K562 (cell line): Measurements from ENCODE around the gene WASF3. TPM values are rescaled to one million over a fixed set of nuclear protein-coding genes. Genes with fewer than 3 reads are reported as not detected.

Experiments
- CTBP1 ChIP-seq: fragments of 450-650 bp; IDR thresholded peaks from 2 replicates; pipeline ENCODE4 v1.6.1; 2016; ENCODE audit warnings: borderline replicate concordance
- FOXP4 ChIP-seq: sonication (generic); formaldehyde crosslinking; IDR thresholded peaks from 2 replicates; pipeline ENCODE4 v1.8.0; 2022; ENCODE audit warnings: mild to moderate bottlenecking, missing genetic modification reagents, borderline replicate concordance
- TEAD1 ChIP-seq, 2 experiments: fragments of 450-650 bp in 1 of 2; sonication (generic) in 1 of 2; formaldehyde crosslinking; IDR thresholded peaks; 2 replicates each; pipeline versions ENCODE4 v1.4.0 to v1.8.0; 2020 to 2022; ENCODE audit warnings: mild to moderate bottlenecking in 2 of 2, missing genetic modification reagents in 1 of 2
- ZNF778 ChIP-seq: fragments of 450-650 bp; formaldehyde crosslinking; IDR thresholded peaks from 2 replicates; pipeline ENCODE4 v1.4.0; 2020; ENCODE audit warnings: mild to moderate bottlenecking, moderate library complexity
- polyA plus RNA-seq, 8 experiments: library from polyadenylated mRNA; depleted of rRNA in 4 of 8; stranded (reverse) in 5 of 8; unstranded in 3 of 8; fragments of >200 nt; fragmentation: Nextera tagmentation in 2 of 8; fragmentation: Illumina TruSeq in 1 of 8; extraction: Ambion mirVana in 2 of 8; extraction: Trizol in 1 of 8; gene quantifications; 2 replicates each; pipeline versions ENCODE4 v1.2.1 to v1.2.3, GENCODE V29; 2011 to 2014; ENCODE audit warnings: inconsistent platforms in 1 of 8, missing spikeins in 1 of 8
- total RNA-seq, 7 experiments: library from RNA; depleted of rRNA in 6 of 7; stranded (reverse); fragments of >200 nt in 6 of 7; fragmentation: Illumina TruSeq in 2 of 7; extraction: Trizol in 2 of 7; gene quantifications; 2 replicates each; pipeline versions ENCODE4 v1.2.1 to v1.2.3, GENCODE V29; 2011 to 2021; ENCODE audit warnings: low replicate concordance in 1 of 7
- TF ChIP-seq, protein P1 (sequence below): fragments of 450-650 bp; IDR thresholded peaks from 2 replicates; pipeline ENCODE4 v1.6.1; 2016; ENCODE audit warnings: mild to moderate bottlenecking, moderate library complexity
- TF ChIP-seq, protein P2 (sequence below): fragments of 450-650 bp; IDR thresholded peaks from 2 replicates; pipeline ENCODE4 v1.6.1; 2017; ENCODE audit warnings: antibody characterized with exemption, mild to moderate bottlenecking

Gene WASF3
- total and polyA plus RNA-seq, 9 of the 15 experiments (the other 6 are each of a cell fraction or from before 2014, with no cell fraction given), result 0.04 to 0.43 (median 0.11) TPM

- TF ChIP-seq, protein P1, sequence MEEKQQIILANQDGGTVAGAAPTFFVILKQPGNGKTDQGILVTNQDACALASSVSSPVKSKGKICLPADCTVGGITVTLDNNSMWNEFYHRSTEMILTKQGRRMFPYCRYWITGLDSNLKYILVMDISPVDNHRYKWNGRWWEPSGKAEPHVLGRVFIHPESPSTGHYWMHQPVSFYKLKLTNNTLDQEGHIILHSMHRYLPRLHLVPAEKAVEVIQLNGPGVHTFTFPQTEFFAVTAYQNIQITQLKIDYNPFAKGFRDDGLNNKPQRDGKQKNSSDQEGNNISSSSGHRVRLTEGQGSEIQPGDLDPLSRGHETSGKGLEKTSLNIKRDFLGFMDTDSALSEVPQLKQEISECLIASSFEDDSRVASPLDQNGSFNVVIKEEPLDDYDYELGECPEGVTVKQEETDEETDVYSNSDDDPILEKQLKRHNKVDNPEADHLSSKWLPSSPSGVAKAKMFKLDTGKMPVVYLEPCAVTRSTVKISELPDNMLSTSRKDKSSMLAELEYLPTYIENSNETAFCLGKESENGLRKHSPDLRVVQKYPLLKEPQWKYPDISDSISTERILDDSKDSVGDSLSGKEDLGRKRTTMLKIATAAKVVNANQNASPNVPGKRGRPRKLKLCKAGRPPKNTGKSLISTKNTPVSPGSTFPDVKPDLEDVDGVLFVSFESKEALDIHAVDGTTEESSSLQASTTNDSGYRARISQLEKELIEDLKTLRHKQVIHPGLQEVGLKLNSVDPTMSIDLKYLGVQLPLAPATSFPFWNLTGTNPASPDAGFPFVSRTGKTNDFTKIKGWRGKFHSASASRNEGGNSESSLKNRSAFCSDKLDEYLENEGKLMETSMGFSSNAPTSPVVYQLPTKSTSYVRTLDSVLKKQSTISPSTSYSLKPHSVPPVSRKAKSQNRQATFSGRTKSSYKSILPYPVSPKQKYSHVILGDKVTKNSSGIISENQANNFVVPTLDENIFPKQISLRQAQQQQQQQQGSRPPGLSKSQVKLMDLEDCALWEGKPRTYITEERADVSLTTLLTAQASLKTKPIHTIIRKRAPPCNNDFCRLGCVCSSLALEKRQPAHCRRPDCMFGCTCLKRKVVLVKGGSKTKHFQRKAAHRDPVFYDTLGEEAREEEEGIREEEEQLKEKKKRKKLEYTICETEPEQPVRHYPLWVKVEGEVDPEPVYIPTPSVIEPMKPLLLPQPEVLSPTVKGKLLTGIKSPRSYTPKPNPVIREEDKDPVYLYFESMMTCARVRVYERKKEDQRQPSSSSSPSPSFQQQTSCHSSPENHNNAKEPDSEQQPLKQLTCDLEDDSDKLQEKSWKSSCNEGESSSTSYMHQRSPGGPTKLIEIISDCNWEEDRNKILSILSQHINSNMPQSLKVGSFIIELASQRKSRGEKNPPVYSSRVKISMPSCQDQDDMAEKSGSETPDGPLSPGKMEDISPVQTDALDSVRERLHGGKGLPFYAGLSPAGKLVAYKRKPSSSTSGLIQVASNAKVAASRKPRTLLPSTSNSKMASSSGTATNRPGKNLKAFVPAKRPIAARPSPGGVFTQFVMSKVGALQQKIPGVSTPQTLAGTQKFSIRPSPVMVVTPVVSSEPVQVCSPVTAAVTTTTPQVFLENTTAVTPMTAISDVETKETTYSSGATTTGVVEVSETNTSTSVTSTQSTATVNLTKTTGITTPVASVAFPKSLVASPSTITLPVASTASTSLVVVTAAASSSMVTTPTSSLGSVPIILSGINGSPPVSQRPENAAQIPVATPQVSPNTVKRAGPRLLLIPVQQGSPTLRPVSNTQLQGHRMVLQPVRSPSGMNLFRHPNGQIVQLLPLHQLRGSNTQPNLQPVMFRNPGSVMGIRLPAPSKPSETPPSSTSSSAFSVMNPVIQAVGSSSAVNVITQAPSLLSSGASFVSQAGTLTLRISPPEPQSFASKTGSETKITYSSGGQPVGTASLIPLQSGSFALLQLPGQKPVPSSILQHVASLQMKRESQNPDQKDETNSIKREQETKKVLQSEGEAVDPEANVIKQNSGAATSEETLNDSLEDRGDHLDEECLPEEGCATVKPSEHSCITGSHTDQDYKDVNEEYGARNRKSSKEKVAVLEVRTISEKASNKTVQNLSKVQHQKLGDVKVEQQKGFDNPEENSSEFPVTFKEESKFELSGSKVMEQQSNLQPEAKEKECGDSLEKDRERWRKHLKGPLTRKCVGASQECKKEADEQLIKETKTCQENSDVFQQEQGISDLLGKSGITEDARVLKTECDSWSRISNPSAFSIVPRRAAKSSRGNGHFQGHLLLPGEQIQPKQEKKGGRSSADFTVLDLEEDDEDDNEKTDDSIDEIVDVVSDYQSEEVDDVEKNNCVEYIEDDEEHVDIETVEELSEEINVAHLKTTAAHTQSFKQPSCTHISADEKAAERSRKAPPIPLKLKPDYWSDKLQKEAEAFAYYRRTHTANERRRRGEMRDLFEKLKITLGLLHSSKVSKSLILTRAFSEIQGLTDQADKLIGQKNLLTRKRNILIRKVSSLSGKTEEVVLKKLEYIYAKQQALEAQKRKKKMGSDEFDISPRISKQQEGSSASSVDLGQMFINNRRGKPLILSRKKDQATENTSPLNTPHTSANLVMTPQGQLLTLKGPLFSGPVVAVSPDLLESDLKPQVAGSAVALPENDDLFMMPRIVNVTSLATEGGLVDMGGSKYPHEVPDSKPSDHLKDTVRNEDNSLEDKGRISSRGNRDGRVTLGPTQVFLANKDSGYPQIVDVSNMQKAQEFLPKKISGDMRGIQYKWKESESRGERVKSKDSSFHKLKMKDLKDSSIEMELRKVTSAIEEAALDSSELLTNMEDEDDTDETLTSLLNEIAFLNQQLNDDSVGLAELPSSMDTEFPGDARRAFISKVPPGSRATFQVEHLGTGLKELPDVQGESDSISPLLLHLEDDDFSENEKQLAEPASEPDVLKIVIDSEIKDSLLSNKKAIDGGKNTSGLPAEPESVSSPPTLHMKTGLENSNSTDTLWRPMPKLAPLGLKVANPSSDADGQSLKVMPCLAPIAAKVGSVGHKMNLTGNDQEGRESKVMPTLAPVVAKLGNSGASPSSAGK, result no peak
- TF ChIP-seq TEAD1 (CRISPR knock-in tag; IDR thresholded peaks at IDR 0.05), result no peak
- TF ChIP-seq CTBP1, result no peak
- TF ChIP-seq, protein P2, sequence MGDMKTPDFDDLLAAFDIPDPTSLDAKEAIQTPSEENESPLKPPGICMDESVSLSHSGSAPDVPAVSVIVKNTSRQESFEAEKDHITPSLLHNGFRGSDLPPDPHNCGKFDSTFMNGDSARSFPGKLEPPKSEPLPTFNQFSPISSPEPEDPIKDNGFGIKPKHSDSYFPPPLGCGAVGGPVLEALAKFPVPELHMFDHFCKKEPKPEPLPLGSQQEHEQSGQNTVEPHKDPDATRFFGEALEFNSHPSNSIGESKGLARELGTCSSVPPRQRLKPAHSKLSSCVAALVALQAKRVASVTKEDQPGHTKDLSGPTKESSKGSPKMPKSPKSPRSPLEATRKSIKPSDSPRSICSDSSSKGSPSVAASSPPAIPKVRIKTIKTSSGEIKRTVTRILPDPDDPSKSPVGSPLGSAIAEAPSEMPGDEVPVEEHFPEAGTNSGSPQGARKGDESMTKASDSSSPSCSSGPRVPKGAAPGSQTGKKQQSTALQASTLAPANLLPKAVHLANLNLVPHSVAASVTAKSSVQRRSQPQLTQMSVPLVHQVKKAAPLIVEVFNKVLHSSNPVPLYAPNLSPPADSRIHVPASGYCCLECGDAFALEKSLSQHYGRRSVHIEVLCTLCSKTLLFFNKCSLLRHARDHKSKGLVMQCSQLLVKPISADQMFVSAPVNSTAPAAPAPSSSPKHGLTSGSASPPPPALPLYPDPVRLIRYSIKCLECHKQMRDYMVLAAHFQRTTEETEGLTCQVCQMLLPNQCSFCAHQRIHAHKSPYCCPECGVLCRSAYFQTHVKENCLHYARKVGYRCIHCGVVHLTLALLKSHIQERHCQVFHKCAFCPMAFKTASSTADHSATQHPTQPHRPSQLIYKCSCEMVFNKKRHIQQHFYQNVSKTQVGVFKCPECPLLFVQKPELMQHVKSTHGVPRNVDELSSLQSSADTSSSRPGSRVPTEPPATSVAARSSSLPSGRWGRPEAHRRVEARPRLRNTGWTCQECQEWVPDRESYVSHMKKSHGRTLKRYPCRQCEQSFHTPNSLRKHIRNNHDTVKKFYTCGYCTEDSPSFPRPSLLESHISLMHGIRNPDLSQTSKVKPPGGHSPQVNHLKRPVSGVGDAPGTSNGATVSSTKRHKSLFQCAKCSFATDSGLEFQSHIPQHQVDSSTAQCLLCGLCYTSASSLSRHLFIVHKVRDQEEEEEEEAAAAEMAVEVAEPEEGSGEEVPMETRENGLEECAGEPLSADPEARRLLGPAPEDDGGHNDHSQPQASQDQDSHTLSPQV, result no peak
- TF ChIP-seq ZNF778 (CRISPR knock-in tag), result no peak
- no peak for TF ChIP-seq FOXP4 (CRISPR knock-in tag)
Observed at GRCh38 chr13:26710166-26710565, 152.7 kb downstream of the WASF3 start (continued).
